GM21786 (cell line): ENCODE measurements around the gene DESI1.
A peak's percentile ranks its signal among the peaks of the same experiment; 100 is the strongest.
"Not testable (repeated sequence)": the region's sequence is repeated elsewhere in the genome, so short reads cannot be mapped to it uniquely, and the experiment has no call there.

ENCODE experiments used
- ATAC-seq: cut with Tn5 transposase; IDR thresholded peaks from one replicate; pipeline ENCODE4 v1.9.1; 2021; ENCODE audit not compliant: unreplicated experiment

DESI1 gene

GRCh38 chr22:41636467-41636866 is 15.6 kb upstream of the DESI1 start:
- ATAC-seq = no peak

GRCh38 chr22:41634610-41635009 is 13.8 kb upstream of the DESI1 start:
- not testable (repeated sequence) for ATAC-seq

- ATAC-seq = not testable (repeated sequence)
These were observed 10.8 kb upstream of the DESI1 start for GRCh38 chr22:41631615-41632014.

GRCh38 chr22:41631115-41631514 is 10.3 kb upstream of the DESI1 start:
- ATAC-seq = not testable (repeated sequence)

GRCh38 chr22:41625577-41625976 is 4.7 kb upstream of the DESI1 start:
- ATAC-seq = no peak

GRCh38 chr22:41621911-41622179 is 1.0 kb upstream of the DESI1 start:
- ATAC-seq = no peak

GRCh38 chr22:41621099-41621910 is 462 bp upstream of the DESI1 start, which contains the start of gene XRCC6:
Gene XRCC6 (plus strand): TSS chr22:41621295. CDS start chr22:41622005, 710 bp downstream.
- peak; percentile 81 for ATAC-seq

- ATAC-seq = no peak
These were observed 759 bp downstream of the DESI1 start for GRCh38 chr22:41619979-41620588.

GRCh38 chr22:41613456-41613855 is 7.4 kb downstream of the DESI1 start:
- no peak for ATAC-seq

- ATAC-seq = no peak
These were observed 8.1 kb downstream of the DESI1 start for GRCh38 chr22:41612603-41613306.

- no peak for ATAC-seq
These were observed 12.5 kb downstream of the DESI1 start for GRCh38 chr22:41608386-41608785.

GRCh38 chr22:41603873-41604332 is 16.9 kb downstream of the DESI1 start:
- ATAC-seq = peak; percentile 80

GRCh38 chr22:41600976-41601375 is 19.9 kb downstream of the DESI1 start:
- no peak for ATAC-seq

GRCh38 chr22:41598891-41599635 is 21.8 kb downstream of the DESI1 start:
- ATAC-seq = no peak

GRCh38 chr22:41598081-41598480 is 22.8 kb downstream of the DESI1 start:
- no peak for ATAC-seq

- no peak for ATAC-seq
These were observed 23.2 kb downstream of the DESI1 start for GRCh38 chr22:41597635-41597953.

GRCh38 chr22:41596776-41597634 is 23.8 kb downstream of the DESI1 start:
- ATAC-seq = no peak

- ATAC-seq = no peak
These were observed 25.1 kb downstream of the DESI1 start for GRCh38 chr22:41595703-41596102.

- not testable (repeated sequence) for ATAC-seq
These were observed 27.4 kb downstream of the DESI1 start for GRCh38 chr22:41593336-41593960.
